WTC11 (cell line): ENCODE results near the gene FLT3.

Experiments used
- CBFB ChIP-seq: sonication (generic); formaldehyde crosslinking; IDR thresholded peaks from 2 replicates; pipeline ENCODE4 v1.8.1; 2022; ENCODE audit warnings: mild to moderate bottlenecking, low read depth, missing genetic modification reagents
- CTCF ChIP-seq: fragments of 200-600 bp; IDR thresholded peaks from 2 replicates; pipeline ENCODE4 v1.8.0; 2022; ENCODE audit warnings: antibody characterized with exemption
- EMX1 ChIP-seq: fragments of 250-450 bp; sonication (Bioruptor Pico); IDR thresholded peaks from 2 replicates; pipeline ENCODE4 v1.8.0; 2021; ENCODE audit warnings: mild to moderate bottlenecking
- ESRRA ChIP-seq: sonication (generic); formaldehyde crosslinking; IDR thresholded peaks from 2 replicates; pipeline ENCODE4 v1.8.1; 2022; ENCODE audit warnings: mild to moderate bottlenecking, missing genetic modification reagents, borderline replicate concordance
- ETV6 ChIP-seq: sonication (generic); formaldehyde crosslinking; IDR thresholded peaks from 2 replicates; pipeline ENCODE4 v1.8.1; 2022; ENCODE audit warnings: mild to moderate bottlenecking, missing genetic modification reagents
- HMGXB4 ChIP-seq: sonication (generic); formaldehyde crosslinking; IDR thresholded peaks from 2 replicates; pipeline ENCODE4 v1.8.1; 2023; ENCODE audit warnings: mild to moderate bottlenecking, moderate library complexity, missing genetic modification reagents
- MAX ChIP-seq: sonication (generic); formaldehyde crosslinking; IDR thresholded peaks from 2 replicates; pipeline ENCODE4 v1.8.0; 2022; ENCODE audit warnings: mild to moderate bottlenecking, missing genetic modification reagents
- TCF7 ChIP-seq: sonication (generic); formaldehyde crosslinking; IDR thresholded peaks from 2 replicates; pipeline ENCODE4 v1.8.0; 2022; ENCODE audit warnings: mild to moderate bottlenecking, low read depth, missing genetic modification reagents, moderate library complexity
- USF1 ChIP-seq: sonication (generic); formaldehyde crosslinking; IDR thresholded peaks from 2 replicates; pipeline ENCODE4 v1.8.0; 2022; ENCODE audit warnings: mild to moderate bottlenecking, missing genetic modification reagents

- TF ChIP-seq CTCF: no peak
- no peak for TF ChIP-seq USF1
- TF ChIP-seq HMGXB4 (CRISPR knock-in tag): no peak
- no peak for TF ChIP-seq ESRRA (CRISPR knock-in tag)
- TF ChIP-seq TCF7 (CRISPR knock-in tag): no peak
- TF ChIP-seq MAX: no peak
- no peak for TF ChIP-seq ETV6
- TF ChIP-seq EMX1 (CRISPR knock-in tag): no peak
- TF ChIP-seq CBFB: no peak
Measured at GRCh38 chr13:28056426-28056825, 44.0 kb downstream of the FLT3 start.
